ENCODE results near the gene ZNF423. TPM values are rescaled to one million over a fixed set of nuclear protein-coding genes. Genes with fewer than 3 reads are reported as not detected.

ZNF423 gene
- total RNA-seq, 1 experiment from 2014 or later, result not detected

- intact Hi-C loops (cut with micrococcal nuclease; ENCODE audit: unreplicated experiment), result no loop called here
- BruUV-seq (replicated peaks), result no TSS peak
- TF ChIP-seq CTCF (IDR thresholded peaks at IDR 0.05; ENCODE audit: unreplicated experiment), result no peak
- H3K4me3 Mint-ChIP-seq (ENCODE audit: low read depth, unreplicated experiment), result no peak overlapping the region
- no peak for DNase-seq
- H3K27me3 Mint-ChIP-seq (ENCODE audit: unreplicated experiment), result peaks cover 85% of the 10 kb centered on the region
- no peaks in the 10 kb centered on the region for H3K4me1 Mint-ChIP-seq (ENCODE audit: low read depth, unreplicated experiment)
- no peaks in the 10 kb centered on the region for H3K9me3 Mint-ChIP-seq (ENCODE audit: low read depth, unreplicated experiment)
- H3K36me3 Mint-ChIP-seq (ENCODE audit: insufficient read depth, unreplicated experiment), result no peaks in the 10 kb centered on the region
- no peak overlapping the region for H3K27ac Mint-ChIP-seq (ENCODE audit: unreplicated experiment)
- CTCF ChIA-PET, result no interaction called here
These were observed 259.8 kb downstream of the ZNF423 start for GRCh38 chr16:49596068-49596467.

GRCh38 chr16:49594685-49595498 lies 261.0 kb downstream of the ZNF423 start:
- H3K27ac Mint-ChIP-seq (ENCODE audit: unreplicated experiment), result no peak overlapping the region
- intact Hi-C loops (cut with micrococcal nuclease; ENCODE audit: unreplicated experiment), result no loop called here
- DNase-seq, result no peak
- peaks cover 82% of the 10 kb centered on the region for H3K27me3 Mint-ChIP-seq (ENCODE audit: unreplicated experiment)
- TF ChIP-seq CTCF (IDR thresholded peaks at IDR 0.05; ENCODE audit: unreplicated experiment), result no peak
- CTCF ChIA-PET, result no interaction called here
- no peaks in the 10 kb centered on the region for H3K36me3 Mint-ChIP-seq (ENCODE audit: insufficient read depth, unreplicated experiment)
- no peak overlapping the region for H3K4me3 Mint-ChIP-seq (ENCODE audit: low read depth, unreplicated experiment)
- no peaks in the 10 kb centered on the region for H3K4me1 Mint-ChIP-seq (ENCODE audit: low read depth, unreplicated experiment)
- H3K9me3 Mint-ChIP-seq (ENCODE audit: low read depth, unreplicated experiment), result no peaks in the 10 kb centered on the region
- BruUV-seq (replicated peaks), result no TSS peak

- H3K27ac Mint-ChIP-seq (ENCODE audit: unreplicated experiment), result no peak overlapping the region
- no peak overlapping the region for H3K4me3 Mint-ChIP-seq (ENCODE audit: low read depth, unreplicated experiment)
- peaks cover 79% of the 10 kb centered on the region for H3K27me3 Mint-ChIP-seq (ENCODE audit: unreplicated experiment)
- H3K4me1 Mint-ChIP-seq (ENCODE audit: low read depth, unreplicated experiment), result no peaks in the 10 kb centered on the region
- BruUV-seq (replicated peaks), result no TSS peak
- no peaks in the 10 kb centered on the region for H3K36me3 Mint-ChIP-seq (ENCODE audit: insufficient read depth, unreplicated experiment)
- CTCF ChIA-PET, result interaction anchor here (1.8 kb wide), 1 partner anchor 186 kb away, joined by 7 read pairs; no protein-coding TSS in a partner anchor
- intact Hi-C loops (cut with micrococcal nuclease; ENCODE audit: unreplicated experiment), result no loop called here
- no peaks in the 10 kb centered on the region for H3K9me3 Mint-ChIP-seq (ENCODE audit: low read depth, unreplicated experiment)
- TF ChIP-seq CTCF (IDR thresholded peaks at IDR 0.05; ENCODE audit: unreplicated experiment), result no peak
- DNase-seq, result no peak
These were observed 261.8 kb downstream of the ZNF423 start for GRCh38 chr16:49594153-49594552.

GRCh38 chr16:49593424-49594040 lies 262.4 kb downstream of the ZNF423 start:
- no peak overlapping the region for H3K4me3 Mint-ChIP-seq (ENCODE audit: low read depth, unreplicated experiment)
- intact Hi-C loops (cut with micrococcal nuclease; ENCODE audit: unreplicated experiment), result loop anchor here (1.0 kb wide), 1 partner anchor 185 kb away; no protein-coding TSS in a partner anchor
- CTCF ChIA-PET, result interaction anchor here (0.7 to 1.8 kb wide), 3 partner anchors 166 to 311 kb away, joined by 3 to 7 read pairs (median 3); no protein-coding TSS in a partner anchor
- H3K9me3 Mint-ChIP-seq (ENCODE audit: low read depth, unreplicated experiment), result no peaks in the 10 kb centered on the region
- no peaks in the 10 kb centered on the region for H3K36me3 Mint-ChIP-seq (ENCODE audit: insufficient read depth, unreplicated experiment)
- TF ChIP-seq CTCF (IDR thresholded peaks at IDR 0.05; ENCODE audit: unreplicated experiment), result no peak
- H3K27me3 Mint-ChIP-seq (ENCODE audit: unreplicated experiment), result peaks cover 79% of the 10 kb centered on the region
- BruUV-seq (replicated peaks), result no TSS peak
- no peak overlapping the region for H3K27ac Mint-ChIP-seq (ENCODE audit: unreplicated experiment)
- no peak for DNase-seq
- no peaks in the 10 kb centered on the region for H3K4me1 Mint-ChIP-seq (ENCODE audit: low read depth, unreplicated experiment)

Measured in Calu3 (cell line).